Astrocyte (in vitro differentiated cells and primary cell): ENCODE data around the gene PGLYRP4.

Experiments used
- CTCF ChIP-seq: IDR thresholded peaks from 2 replicates; pipeline ENCODE4 v1.5.1; 2011; ENCODE audit warnings: low read depth, mild to moderate bottlenecking, inconsistent platforms, low read length, moderate library complexity; ENCODE audit not compliant: insufficient read depth
- EZH2 ChIP-seq: IDR thresholded peaks from 2 replicates; pipeline ENCODE4 v1.6.1; 2012; ENCODE audit warnings: mild to moderate bottlenecking, low read length, inconsistent platforms; ENCODE audit not compliant: insufficient read depth

- TF ChIP-seq CTCF (no peak), EZH2 (no peak)
Observed at GRCh38 chr1:153324912-153325311, 23.7 kb downstream of the PGLYRP4 start.
